Measurements from ENCODE around the gene CGB5. TPM values are rescaled to one million over a fixed set of nuclear protein-coding genes. Genes with fewer than 3 reads are reported as not detected.
A peak's percentile ranks its signal among the peaks of the same experiment; 100 is the strongest.

Gene CGB5
- total and polyA plus RNA-seq, 9 of the 15 experiments (the other 6 are each of a cell fraction or from before 2014, with no cell fraction given): not detected

GRCh38 chr19:49073514-49074378 lies 30.1 kb downstream of the CGB5 start (continued):
- TF ChIP-seq AFF1 (IDR thresholded peaks at IDR 0.05; ENCODE audit: low read depth in 1 of 2, partially characterized antibody in 2 of 2): peak in 1 of 2 experiments; percentile 37
- no peak for TF ChIP-seq HNRNPUL1 (IDR thresholded peaks at IDR 0.05; ENCODE audit: low read length)
- no peak for TF ChIP-seq ZNF408 (CRISPR knock-in tag; IDR thresholded peaks at IDR 0.05; ENCODE audit: low read depth)
- peak; percentile 71 to 84 (median 79) for TF ChIP-seq CTCF (IDR thresholded peaks at IDR 0.05 in 2 of 3, conservative IDR thresholded peaks at IDR 0.05 in 1 of 3; ENCODE audit: insufficient read depth in 2 of 3, low read depth in 1 of 3, low read length in 3 of 3)
- TF ChIP-seq ZNF217 (CRISPR knock-in tag; IDR thresholded peaks at IDR 0.05): no peak
- no peak for TF ChIP-seq TCF15 (CRISPR knock-in tag; IDR thresholded peaks at IDR 0.05)
- TF ChIP-seq RBFOX2 (IDR thresholded peaks at IDR 0.05; ENCODE audit: low read depth, low read length): 0 out of 2 replicates have a peak, but pooled peaks have one; percentile 21
- TF ChIP-seq CBX8 (IDR thresholded peaks at IDR 0.05; ENCODE audit: borderline replicate concordance, extremely low read depth, low read depth, low read length, poor library complexity, severe bottlenecking): no peak
- TF ChIP-seq MAX (CRISPR knock-in tag; IDR thresholded peaks at IDR 0.05): no peak
- peak; percentile 63; the same call in 1 of the 2 replicates for TF ChIP-seq NBN (IDR thresholded peaks at IDR 0.05; ENCODE audit: low read depth)

All from K562 (cell line).